ENCODE measurements around the gene PCA3. TPM values are rescaled to one million over a fixed set of nuclear protein-coding genes. Genes with fewer than 3 reads are reported as not detected.

PCA3 gene
- total and polyA plus RNA-seq, 2 donors (not counting 3 experiments of a cell fraction or from before 2014, with no cell fraction given) = 0.86 to 2.5 TPM

DNA sequence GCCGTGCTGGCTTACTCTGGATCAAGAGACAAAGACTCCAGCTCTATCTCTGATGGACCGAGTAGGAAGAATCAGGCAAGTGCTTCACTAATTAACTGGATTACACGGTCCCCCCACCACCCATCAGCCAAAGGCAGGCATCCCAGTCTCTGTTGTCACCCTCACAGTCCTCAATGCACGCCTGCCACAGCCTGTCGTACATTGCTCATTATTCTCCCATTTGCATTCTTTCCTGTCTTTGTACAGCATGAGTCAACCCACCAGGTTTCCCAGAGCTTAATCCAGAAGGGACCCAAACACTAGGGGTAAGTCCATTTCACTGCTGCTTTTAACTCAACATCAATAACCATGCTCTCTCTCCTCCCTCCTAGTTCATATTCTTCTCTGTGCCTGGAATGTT is 44.4 kb downstream of the PCA3 start:
- Histone ChIP-seq H3K79me2 (ENCODE audit: control insufficient read depth, insufficient read depth, low read length) (no peaks in the 10 kb centered on the region), H3K27ac (ENCODE audit: insufficient read depth, low read depth, low read length) (no peak overlapping the region), H3K4me3 (replicated peaks in 1 of 3; ENCODE audit: insufficient read depth in 1 of 3, low read depth in 1 of 3, low read length in 3 of 3) (no peak overlapping the region), H3K9ac (replicated peaks; ENCODE audit: extremely low read depth, insufficient read depth, low read length) (no peak overlapping the region), H3K27me3 (ENCODE audit: control insufficient read depth in 2 of 2, insufficient read depth in 2 of 2, low read length in 2 of 2) (peaks cover 9 to 18% of the 10 kb centered on the region in 2 experiments), H3K9me3 (replicated peaks; ENCODE audit: control insufficient read depth, insufficient read depth, low read length) (no peaks in the 10 kb centered on the region), H3K4me2 (ENCODE audit: insufficient read depth, low read length) (no peak overlapping the region), H3K36me3 (ENCODE audit: control insufficient read depth in 2 of 2, extremely low read depth in 1 of 2, insufficient read depth in 2 of 2, low read length in 2 of 2) (no peaks in the 10 kb centered on the region), H3K4me1 (ENCODE audit: control insufficient read depth, extremely low read depth, insufficient read depth, low read length) (no peaks in the 10 kb centered on the region), H2AFZ (ENCODE audit: low read depth, low read length) (no peak overlapping the region), H4K20me1 (replicated peaks; ENCODE audit: control insufficient read depth, extremely low read depth, insufficient read depth, low read length) (no peaks in the 10 kb centered on the region), H3K9me1 (replicated peaks; ENCODE audit: control insufficient read depth, extremely low read depth, insufficient read depth, low read length) (no peaks in the 10 kb centered on the region)
- DNase-seq (ENCODE audit: low read depth, low spot score) (no peak), FAIRE-seq (no peak)
- TF ChIP-seq MYC (IDR thresholded peaks at IDR 0.05; ENCODE audit: low read depth, low read length) (no peak), EZH2 (IDR thresholded peaks at IDR 0.05; ENCODE audit: borderline replicate concordance, low read depth, low read length, severe bottlenecking) (no peak), JUN (IDR thresholded peaks at IDR 0.05; ENCODE audit: borderline replicate concordance, insufficient read depth, insufficient read length, low read depth) (no peak), POLR2A (IDR thresholded peaks at IDR 0.05; ENCODE audit: low read depth, low read length) (no peak), GATA2 (IDR thresholded peaks at IDR 0.05; ENCODE audit: insufficient read depth, insufficient read length, low read depth, low read length) (no peak)
- TF ChIP-seq, protein P1, sequence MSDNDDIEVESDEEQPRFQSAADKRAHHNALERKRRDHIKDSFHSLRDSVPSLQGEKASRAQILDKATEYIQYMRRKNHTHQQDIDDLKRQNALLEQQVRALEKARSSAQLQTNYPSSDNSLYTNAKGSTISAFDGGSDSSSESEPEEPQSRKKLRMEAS (IDR thresholded peaks at IDR 0.05; ENCODE audit: insufficient read depth, insufficient read length) = no peak
- TF ChIP-seq, protein P2, sequence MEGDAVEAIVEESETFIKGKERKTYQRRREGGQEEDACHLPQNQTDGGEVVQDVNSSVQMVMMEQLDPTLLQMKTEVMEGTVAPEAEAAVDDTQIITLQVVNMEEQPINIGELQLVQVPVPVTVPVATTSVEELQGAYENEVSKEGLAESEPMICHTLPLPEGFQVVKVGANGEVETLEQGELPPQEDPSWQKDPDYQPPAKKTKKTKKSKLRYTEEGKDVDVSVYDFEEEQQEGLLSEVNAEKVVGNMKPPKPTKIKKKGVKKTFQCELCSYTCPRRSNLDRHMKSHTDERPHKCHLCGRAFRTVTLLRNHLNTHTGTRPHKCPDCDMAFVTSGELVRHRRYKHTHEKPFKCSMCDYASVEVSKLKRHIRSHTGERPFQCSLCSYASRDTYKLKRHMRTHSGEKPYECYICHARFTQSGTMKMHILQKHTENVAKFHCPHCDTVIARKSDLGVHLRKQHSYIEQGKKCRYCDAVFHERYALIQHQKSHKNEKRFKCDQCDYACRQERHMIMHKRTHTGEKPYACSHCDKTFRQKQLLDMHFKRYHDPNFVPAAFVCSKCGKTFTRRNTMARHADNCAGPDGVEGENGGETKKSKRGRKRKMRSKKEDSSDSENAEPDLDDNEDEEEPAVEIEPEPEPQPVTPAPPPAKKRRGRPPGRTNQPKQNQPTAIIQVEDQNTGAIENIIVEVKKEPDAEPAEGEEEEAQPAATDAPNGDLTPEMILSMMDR (IDR thresholded peaks at IDR 0.05; ENCODE audit: extremely low read depth in 1 of 2, insufficient read depth in 1 of 2, low read depth in 1 of 2, low read length in 2 of 2) = no peak
- POLR2A ChIA-PET = no interaction called here
- no TSS peak for BruUV-seq (replicated peaks)
- CTCF ChIA-PET = interaction anchor here (0.6 to 6.4 kb wide), 7 partner anchors 179 to 342 kb away, joined by 3 to 210 read pairs (median 45); no protein-coding TSS in a partner anchor
- dilution Hi-C loops (cut with MboI; ENCODE audit: extremely low pct_ligation_motif_present, low sequenced_read_pairs) = no loop called here
- intact Hi-C loops (cut with micrococcal nuclease) = no loop called here

Data from endothelial cell of umbilical vein (primary cell).